GM19023 (cell line): ENCODE results near the gene DNAH10.

ENCODE experiments used
- ATAC-seq: cut with Tn5 transposase; IDR thresholded peaks from one replicate; pipeline ENCODE4 v1.9.1; 2021; ENCODE audit warnings: mild to moderate bottlenecking, moderate library complexity; ENCODE audit not compliant: unreplicated experiment

The DNAH10 gene

GRCh38 chr12:123931686-123932321 lies 169.7 kb downstream of the DNAH10 start:
- ATAC-seq: no peak

GRCh38 chr12:123933214-123933613 lies 171.1 kb downstream of the DNAH10 start:
- no peak for ATAC-seq

- no peak for ATAC-seq
Observed at GRCh38 chr12:123934016-123934620, 172.0 kb downstream of the DNAH10 start.

GRCh38 chr12:123934829-123935228 lies 172.7 kb downstream of the DNAH10 start:
- ATAC-seq: no peak

- ATAC-seq: no peak
Observed at GRCh38 chr12:123935956-123936355, 173.9 kb downstream of the DNAH10 start.

GRCh38 chr12:123936471-123936870 lies 174.4 kb downstream of the DNAH10 start:
- no peak for ATAC-seq

GRCh38 chr12:123936956-123937706 lies 175.0 kb downstream of the DNAH10 start:
- ATAC-seq: no peak

GRCh38 chr12:123937707-123938591 lies 175.8 kb downstream of the DNAH10 start:
- no peak for ATAC-seq

- no peak for ATAC-seq
Observed at GRCh38 chr12:123938679-123939480, 176.8 kb downstream of the DNAH10 start.

- no peak for ATAC-seq
Observed at GRCh38 chr12:123939716-123940626, 177.9 kb downstream of the DNAH10 start.

- ATAC-seq: no peak
Observed at GRCh38 chr12:123940627-123940966, 178.5 kb downstream of the DNAH10 start.

- ATAC-seq: no peak
Observed at GRCh38 chr12:123941000-123941399, 178.9 kb downstream of the DNAH10 start.

- ATAC-seq: no peak
Observed at GRCh38 chr12:123941624-123942237, 179.6 kb downstream of the DNAH10 start.

- ATAC-seq: no peak
Observed at GRCh38 chr12:123942238-123942653, 180.1 kb downstream of the DNAH10 start.

GRCh38 chr12:123942911-123943648 lies 181.0 kb downstream of the DNAH10 start:
- ATAC-seq: no peak

GRCh38 chr12:123943816-123944215 lies 181.7 kb downstream of the DNAH10 start:
- no peak for ATAC-seq

GRCh38 chr12:123944696-123945095 lies 182.6 kb downstream of the DNAH10 start:
- no peak for ATAC-seq
